HCEC 1CT (cell line): ENCODE results near the gene GPSM1.

ENCODE experiments used
- DNase-seq: peaks from one replicate; pipeline ENCODE4 v3.0.0-alpha.2; 2017

The GPSM1 gene

DNA sequence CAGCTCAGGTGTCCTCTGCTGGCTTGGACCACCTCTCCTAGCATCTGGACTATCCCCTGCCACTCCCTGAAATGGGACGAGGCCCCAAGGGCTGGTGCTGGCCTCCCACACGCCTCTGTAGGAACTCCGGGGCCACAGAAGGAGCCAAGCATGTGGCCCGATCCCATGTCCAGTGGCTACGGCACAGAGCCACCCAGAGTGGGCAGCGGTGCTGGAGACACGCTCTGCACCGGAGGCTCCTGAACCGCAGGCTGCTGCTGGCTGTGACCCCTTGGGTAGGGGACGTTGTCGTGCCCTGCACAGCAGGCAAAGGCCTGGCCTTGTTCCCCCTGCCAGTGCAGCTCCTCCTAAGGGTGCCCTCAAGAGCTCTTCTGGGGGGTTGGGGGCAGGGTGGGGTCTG lies 52.6 kb downstream of the GPSM1 start:
- DNase-seq, result no peak

DNA sequence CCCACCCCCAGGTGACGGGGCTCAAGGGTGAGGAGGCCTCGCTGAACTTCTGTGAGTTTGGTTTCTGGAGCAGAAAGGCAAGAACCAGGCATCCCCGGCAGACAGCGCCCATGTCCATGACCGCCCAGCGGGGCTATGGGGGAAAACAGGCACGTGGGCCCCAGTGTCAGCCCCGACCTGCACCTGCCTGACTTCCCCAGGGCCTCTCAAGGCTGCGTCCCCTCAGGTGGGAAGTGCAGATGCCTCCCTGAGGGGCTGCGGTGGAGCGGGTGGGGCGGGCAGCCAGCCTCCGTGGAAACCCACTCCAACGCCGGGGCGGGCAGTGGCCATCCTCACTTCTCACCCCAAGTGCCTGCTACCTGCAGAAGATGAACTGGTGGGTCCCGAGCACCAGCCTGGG lies 53.0 kb downstream of the GPSM1 start:
- DNase-seq, result no peak

DNA sequence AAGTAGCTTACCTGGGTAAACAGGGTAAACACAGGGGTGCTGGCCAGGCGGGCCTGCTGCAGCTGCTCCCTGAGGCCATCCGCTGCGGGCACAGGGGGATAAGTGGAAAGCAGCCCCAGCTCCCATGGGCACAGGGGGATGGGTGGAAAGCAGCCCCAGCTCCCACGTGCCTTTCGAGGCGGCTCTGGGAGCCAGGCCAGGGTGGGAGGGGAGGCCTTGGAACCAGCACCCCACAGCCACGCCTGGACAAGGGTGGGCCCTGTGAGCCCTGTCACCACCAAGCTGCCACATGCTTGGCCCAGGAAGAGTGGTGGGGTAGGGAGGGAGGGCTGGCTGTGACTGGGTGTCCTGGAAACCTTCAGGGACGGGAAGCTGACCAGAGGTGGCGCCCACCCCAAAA lies 54.0 kb downstream of the GPSM1 start:
- no peak for DNase-seq

DNA sequence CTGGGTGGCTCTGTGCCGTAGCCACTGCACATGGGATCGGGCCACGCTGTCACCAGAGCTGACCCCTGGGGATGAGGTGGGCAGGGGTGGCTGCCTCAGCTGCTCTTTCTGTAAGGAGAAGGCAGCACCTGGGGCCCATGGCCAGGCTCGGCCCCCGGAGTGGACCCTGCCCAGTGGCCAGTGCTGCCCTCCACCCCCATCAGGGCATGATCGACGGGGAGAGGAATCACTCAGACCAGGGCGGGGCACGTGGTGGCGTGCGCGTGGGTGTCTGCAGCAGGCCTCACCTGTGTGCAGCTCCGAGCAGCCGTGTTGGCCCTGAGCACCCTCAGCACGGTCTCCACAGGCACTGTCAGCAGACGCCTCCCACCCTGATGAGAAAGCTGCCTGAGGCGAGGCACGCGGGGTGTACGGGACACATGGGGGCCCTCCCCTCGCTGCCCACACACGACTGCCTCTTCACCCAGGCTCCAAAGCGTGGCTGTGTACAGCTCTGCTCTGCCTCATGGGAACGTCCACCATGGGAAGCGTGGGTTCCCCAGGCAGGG lies 54.7 kb downstream of the GPSM1 start:
- no peak for DNase-seq

DNA sequence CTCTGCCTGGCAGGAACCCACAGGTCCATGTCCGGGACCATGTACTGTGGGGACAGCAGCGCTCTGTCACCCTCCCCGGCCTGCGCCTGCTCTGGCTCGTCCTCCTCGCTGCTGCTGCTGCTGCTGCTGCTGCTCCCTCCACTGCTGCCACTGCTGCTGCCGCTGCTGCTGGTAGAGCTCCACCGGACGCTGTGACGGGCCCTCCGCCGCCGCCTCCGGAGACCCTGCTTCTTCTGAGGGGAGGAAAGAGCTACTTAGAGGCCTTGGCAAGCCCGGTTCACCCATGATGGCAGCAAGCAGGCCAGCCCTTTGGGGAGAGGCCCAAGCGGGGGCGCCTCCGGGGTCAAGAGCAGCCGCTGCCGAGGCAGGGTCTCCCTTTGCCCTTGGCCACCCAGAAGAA lies 56.1 kb downstream of the GPSM1 start:
- no peak for DNase-seq

DNA sequence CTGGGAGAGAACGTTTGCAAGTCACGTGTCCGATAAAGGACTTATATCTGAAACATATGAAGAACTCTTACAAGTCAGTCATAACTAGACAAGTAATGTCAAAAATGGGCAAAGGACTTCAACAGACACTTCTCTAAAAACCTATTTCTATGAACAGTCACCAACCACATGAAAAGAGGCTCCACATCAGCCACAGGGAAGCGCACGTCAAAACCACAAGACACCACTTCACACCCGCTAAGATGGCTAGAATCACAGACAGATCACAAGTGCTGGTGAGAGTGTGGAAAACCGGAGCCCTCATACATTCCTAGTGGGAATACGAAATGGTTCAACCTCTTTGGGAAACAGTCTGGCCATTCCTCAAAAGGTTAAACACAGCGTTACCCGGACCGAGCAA lies 57.7 kb downstream of the GPSM1 start:
- DNase-seq, result no peak

DNA sequence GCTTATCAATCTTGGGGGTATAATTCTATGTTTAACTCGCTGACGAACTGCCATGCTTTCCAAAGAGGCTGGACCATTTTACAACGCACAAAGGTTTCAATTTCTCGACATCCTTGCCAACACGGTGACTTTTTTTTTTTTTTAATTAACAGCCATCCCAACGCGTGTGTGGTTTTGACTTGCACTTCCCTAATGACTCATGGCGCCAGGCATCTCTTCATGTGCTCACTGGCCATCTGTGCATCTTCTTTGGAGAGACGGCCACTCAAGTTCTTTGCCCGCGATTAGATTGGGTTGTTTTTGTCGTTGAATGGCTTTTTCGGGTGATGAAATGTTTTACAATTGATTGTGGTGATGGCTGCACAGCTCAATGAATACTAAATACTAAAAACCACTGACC lies 58.7 kb downstream of the GPSM1 start:
- no peak for DNase-seq

DNA sequence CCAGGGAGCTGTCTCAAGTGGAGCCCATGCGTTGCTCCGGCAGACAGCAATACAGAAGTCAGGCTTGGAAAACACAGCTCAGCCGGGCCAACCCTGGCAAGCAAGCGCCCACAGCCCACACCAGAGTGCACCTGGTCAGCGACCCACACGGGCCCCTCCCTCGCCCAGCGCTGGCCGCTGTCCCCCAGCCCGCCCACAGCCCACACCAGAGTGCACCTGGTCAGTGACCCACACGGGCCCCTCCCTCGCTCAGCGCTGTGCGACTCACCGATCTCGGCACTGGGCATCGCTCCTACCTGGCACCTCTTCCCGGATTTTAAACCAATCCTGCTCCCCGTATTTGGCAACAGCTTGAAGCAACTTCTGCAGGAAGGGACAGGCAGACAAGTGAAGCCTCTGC lies 59.9 kb downstream of the GPSM1 start:
- no peak for DNase-seq

DNA sequence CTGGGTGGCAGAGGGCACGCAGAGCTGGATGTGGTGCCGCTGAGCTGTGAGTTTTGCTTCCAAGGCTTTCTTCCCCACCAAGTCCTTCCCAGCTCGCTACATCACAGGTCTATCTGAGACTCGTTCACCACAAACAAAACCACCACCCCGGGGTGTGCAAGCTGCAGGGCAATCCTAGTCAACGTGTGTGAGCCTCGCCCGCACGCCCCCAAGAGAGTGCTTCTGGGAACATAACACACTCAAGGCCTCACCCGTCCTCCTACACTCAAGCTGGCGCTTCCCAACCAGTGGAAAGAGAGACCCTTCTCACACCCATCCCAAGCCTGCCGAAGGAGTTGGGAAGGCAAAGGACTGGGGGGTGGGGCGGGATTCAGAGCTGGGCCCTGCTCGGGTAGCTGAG lies 62.1 kb downstream of the GPSM1 start:
- no peak for DNase-seq

DNA sequence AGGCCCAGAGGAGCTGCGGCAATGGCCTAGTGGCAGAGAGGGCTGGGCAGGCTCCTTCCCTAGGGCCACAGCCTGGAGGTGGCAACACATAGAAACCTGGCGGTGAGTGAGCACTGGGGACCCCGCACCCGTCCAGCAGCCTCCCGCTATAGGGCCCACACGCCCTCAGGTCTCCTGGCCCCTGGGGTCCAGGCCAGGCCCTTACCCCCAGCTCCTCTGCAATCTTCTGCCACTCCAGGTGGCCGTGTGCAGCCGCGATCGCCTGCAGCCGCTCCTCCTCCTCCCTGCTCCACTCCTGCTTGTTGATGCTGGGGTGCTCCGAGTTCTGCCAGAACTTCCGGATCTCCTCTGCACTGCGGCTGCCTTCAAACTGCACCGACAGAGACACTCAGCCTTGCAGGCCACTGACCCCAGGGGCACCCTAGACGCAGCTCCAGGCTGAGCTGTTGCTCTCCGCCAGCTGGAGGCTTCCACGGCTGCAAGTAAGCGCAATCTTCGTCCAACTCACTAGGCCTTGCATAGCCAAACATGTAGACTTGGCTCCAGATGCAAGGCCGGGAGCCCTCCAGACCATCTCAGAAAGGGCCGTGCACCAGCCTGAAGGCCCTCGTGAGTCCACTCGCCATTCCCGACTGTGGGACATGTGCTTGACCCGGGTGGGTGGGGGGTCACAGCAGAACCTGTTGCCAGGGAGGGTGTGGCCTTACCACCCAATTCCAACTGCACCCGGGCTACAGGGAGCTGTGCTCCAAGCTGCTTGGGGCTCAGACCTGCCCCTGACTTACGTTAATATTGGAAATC lies 64.6 kb downstream of the GPSM1 start:
- no peak for DNase-seq

DNA sequence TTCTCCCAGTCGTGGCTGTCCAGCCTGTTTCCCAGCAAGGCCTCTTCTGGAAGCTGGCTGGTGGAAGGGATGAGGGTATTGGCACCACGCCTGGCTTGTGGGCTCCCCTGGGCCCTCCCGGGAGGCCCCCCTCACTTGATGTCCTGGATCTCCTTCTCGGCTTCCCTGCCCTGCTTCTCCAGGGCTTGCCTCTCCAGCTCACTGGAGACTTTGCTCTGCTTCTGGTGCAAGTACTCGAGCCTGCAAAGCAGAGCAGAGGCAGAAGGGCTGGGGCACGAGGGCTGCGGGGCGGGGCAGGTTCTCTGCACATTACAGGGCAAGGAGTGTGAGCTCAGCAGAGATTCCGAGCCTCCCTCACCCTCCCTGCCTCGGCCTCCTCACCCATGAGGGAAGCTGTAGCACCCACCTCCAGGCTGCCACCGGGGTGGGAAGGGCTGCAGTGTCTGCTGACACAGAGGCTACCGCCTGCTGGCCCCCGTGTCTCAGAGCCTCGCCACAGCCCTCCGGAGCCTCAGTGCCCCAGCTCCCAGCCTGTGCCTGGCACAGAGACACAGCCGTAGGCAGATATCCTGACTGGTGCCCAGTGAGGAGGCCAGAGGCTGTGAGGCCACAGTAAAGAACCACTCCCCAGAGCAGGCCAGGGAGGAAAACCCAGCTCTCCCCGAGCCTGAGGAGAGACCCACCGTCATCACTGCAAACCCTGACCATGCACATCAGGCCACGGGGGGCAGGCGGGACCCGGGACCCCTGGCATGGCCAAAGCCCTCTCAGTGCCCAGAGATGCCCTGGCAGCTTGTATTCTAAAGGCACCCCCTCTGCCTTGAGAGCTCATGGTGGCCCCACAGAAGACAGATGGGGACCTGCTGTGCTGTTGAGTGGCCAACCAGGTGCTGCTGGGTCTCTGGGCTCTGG lies 65.5 kb downstream of the GPSM1 start:
- DNase-seq, result no peak

DNA sequence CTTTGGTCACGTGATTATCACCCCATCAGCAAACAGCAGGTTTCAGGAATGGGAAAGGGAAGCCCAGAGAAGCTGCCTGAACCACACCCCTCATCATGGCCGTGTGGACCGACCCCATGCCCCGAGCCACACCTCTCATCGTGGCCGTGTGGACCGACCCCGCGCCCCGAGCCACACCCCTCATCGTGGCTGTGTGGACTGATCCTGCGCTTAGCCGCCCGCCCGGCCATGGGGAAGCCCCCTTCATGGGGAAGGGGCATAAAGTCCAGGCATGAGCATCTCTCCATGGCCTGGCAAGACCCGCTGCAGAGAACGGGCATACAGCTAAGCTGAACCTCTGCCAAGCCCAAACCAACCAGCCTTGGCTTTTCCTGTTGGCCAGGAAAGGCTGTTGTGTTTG lies 66.2 kb downstream of the GPSM1 start:
- DNase-seq, result no peak

DNA sequence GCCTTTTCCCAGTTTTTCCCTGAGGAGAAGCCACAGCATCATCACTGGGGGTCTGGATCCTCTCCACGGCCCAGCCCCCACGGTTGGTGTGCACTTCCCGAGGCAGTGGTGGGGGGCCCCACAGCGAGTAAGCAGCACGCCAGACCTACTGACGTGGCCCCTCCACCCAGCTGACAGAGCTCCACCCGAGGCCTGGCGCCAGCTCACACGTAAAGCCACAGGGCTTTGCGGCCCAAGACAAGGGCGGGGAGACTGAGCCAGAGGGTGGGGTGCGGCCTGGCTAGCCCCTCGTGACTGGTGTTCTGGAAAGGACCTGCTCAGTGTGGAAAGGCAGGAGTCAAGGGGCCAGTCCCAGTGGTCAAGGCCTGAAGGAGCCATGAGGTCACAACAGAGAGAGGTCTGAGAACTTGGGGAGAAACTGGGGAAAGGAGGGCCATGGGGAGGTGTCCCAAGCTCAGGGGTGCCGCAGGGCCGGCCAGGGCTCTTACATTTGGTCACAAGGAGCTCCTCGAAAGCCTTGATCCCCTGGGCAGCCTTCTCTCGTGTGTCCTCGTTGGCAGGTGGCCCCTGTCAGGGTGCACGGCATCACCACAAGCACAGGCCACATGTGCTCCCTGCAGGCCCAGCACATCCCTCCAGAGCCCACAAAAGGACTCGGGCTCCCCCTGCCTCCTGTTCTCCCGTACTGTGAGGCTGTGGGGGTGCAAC lies 67.1 kb downstream of the GPSM1 start:
- DNase-seq, result no peak

DNA sequence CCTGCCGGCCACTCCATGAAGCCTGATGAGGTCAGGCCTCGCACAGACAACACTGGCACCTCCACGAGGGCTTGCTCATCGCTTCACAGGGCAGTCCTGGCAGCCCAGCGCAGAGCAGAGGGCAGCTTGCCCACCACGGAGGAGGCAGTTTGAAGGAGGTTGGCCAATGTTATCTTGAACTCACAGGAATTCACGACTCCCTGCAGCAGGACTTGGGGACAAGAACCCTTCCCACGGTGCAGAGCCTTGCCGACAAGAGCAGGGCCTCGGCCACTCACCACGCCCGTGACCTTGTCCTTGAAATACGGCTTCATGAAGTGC lies 67.6 kb downstream of the GPSM1 start:
- DNase-seq, result no peak

DNA sequence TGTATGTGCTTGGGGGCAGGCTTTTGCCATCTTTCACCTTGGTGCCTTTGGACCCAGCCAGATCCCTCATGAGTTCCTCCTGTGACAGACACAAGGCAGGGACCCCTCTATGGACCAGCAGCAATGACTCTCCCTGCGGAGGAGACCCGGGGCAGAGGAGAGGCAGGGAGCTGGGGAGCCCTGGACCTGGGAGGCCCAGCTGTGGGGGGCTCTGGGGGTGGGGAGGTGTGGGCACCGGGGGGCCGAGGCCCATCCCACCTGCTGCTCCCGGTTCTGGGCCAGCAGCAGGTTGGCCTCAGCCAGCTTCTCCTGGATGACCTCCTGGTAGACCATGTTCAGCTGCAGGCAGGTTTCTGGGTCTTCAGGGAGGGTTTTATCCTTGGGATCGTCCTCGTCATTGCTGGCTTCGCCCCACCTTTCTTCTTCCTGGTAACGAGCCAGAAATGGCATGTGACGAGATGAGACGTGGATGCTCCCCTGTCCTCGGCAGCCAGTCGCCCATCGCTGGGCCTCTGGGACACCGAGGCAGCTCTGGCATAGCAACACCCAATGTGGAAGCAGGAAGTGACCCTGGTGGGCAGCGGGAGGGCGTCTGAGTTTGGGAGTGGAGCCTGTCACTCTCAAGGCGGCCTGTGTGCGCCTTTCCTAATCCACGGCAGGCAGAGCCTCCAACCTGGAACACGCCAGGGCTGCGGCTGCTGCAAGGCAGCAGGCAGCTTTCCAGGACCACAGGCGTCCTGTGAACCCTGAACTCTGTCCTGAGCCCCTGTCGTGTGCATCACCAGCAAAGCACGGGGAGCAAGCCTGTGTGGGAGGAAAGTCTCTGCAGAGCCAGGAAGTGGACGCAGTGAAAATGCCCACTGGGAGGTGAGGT lies 68.2 kb downstream of the GPSM1 start:
- no peak for DNase-seq

DNA sequence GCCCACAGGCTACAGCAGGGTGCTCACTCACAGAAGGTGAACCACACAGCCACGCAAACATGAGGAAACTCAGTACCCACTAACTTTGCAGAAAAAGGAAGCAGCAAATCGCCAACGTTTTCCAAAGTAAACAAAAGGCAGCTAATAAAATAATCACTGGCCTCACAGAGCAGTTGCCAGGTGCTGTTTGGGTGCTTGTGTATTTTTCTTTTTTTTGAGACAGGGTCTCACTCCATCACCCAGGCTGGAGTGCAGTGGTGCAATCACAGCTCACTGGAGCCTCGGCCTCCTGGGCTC lies 68.8 kb downstream of the GPSM1 start:
- DNase-seq, result no peak

DNA sequence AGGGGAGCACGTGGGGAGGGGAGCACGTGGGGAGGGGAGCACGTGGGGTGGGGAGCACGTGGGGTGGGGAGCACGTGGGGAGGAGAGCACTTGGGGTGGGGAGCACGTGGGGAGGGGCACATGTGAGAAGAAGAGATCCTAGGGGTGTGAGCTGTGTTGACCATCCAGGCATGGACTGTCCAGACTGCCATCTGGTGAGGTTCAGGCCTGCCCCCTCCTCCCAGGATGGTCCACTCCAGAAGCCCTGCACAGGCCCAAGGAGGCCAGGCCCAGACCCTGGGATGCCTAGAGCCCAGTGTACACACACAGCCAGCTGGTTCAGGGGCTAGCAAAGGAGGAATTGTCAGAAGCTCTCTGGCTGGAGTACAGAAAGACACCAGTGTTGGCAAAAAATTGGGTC lies 70.3 kb downstream of the GPSM1 start:
- DNase-seq, result no peak

DNA sequence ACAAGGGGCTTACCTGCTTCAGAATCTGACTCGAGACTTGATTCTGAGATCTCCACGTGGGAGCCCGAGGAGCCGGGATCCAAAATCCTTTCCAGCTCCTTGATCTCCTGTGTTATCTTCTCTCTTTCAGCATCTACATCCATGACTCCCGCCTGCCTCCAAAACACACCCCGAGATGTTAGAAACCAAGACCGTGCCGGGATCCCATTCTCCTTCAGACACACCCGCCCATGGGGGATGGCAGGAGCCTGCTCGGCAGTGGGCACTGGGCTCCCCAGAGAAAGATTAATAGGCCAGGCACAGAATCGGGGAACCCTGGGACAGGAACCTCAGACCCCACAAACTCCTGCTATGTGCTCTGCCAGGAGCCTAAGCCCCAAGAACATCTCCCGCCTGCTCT lies 70.9 kb downstream of the GPSM1 start:
- no peak for DNase-seq

DNA sequence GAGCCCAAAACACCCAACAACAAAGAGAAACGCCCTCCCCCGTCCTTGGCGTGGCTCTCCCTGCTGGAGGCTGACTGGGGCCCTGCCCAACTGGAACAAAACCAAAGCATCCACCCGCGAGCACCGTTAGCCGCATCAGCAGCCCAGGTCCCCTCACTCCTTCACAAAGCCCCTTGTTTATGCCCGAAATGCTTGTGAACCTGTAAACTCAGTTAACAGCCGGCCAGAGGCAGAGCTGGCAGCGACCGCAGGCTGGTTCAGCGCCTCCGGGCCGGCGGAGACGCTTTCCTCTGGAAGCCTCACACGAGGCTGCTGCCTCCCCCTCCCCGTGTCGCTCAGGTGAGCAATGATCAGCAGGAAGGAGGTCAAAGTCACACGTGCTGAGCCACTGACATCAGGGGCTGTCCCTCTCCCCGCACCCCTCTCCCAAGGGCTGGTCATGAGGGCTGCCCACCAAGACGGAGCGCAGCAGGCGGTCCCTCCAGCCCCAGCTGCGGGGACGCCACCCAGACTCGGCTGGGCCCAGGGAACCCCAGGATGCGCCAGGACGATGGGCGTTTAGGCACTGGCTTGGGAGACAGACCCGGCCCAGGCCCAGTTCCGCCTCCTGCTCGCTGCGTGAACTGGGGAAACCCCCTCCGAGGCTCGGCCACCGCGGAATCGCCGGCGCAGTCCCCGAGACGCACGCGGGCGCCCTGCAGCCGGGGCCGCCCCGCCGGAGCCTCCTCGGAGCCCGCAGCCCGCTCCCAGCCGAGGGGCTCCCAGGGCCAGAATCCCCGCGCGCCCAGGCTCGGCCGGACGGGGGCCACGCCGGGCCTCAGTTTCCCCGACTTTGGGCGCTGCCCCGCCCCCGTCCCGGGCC lies 72.1 kb downstream of the GPSM1 start:
- peak; percentile 22 for DNase-seq

DNA sequence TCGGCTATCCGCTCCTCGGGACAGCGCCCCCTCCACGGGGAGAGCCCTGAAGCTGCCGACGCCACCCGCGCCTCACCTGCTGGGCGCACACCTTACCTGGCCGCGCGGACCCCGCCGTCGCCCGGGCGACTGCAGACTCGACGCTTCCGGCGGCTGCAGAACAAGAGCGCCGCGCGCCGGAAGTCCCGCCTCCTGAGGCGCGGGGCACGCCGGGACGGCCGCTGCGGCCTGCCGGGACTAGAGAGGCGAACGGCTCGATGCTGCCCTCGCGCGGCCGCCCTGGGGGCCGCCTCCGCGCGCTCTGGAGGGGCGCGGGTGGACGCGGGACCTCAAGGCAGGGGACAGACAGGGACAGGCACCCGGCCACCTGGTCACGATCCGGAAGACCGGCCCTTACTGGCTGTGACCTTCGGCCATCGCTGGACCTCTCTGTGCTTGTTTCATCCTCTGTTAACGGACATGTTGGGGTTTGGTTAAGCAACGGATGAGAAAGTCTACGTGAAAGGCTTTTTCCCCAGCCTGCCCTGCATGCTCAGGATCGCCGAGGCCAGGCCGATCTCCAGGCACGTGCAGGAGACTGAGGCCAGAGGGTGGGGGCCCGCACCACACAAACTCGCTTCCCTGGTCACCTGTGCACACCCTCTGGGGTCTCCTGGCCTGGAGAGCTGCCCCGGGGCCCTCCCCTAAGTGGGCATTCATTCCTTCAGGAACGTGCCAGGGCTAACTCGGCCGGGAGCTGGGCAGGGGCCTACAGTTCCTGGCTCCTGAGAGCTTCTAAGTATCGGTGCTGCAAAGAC lies 72.9 kb downstream of the GPSM1 start, which contains the start of gene SNAPC4:
TSS of gene SNAPC4 (minus strand) at position 133 of the 797 bp plus-strand sequence. CDS start 1,742 bp downstream, outside the sequence.
- DNase-seq, result peak; percentile 78
